ENCODE measurements around the gene TGM1.
"Not testable (repeated sequence)": the region's sequence is repeated elsewhere in the genome, so short reads cannot be mapped to it uniquely, and the experiment has no call there.

Gene TGM1

GRCh38 chr14:24252289-24253124 is 10.5 kb downstream of the TGM1 start:
- DNase-seq: no peak

GRCh38 chr14:24251880-24252288 is 11.1 kb downstream of the TGM1 start:
- DNase-seq: no peak

GRCh38 chr14:24250354-24250753 is 12.6 kb downstream of the TGM1 start:
- DNase-seq: no peak

GRCh38 chr14:24249230-24250021 is 13.6 kb downstream of the TGM1 start:
- DNase-seq: no peak

- no peak for DNase-seq
Measured at GRCh38 chr14:24247422-24247821, 15.6 kb downstream of the TGM1 start.

GRCh38 chr14:24246765-24247212 is 16.2 kb downstream of the TGM1 start:
- DNase-seq: no peak

- not testable (repeated sequence) for DNase-seq
Measured at GRCh38 chr14:24245350-24245749, 17.6 kb downstream of the TGM1 start.

GRCh38 chr14:24243336-24243836 is 19.6 kb downstream of the TGM1 start:
- DNase-seq: no peak

GRCh38 chr14:24241829-24242443 is 21.0 kb downstream of the TGM1 start:
- DNase-seq: no peak

- DNase-seq: no peak
Measured at GRCh38 chr14:24240110-24240918, 22.7 kb downstream of the TGM1 start.

GRCh38 chr14:24238527-24239037 is 24.4 kb downstream of the TGM1 start:
- DNase-seq: no peak

GRCh38 chr14:24238123-24238522 is 24.9 kb downstream of the TGM1 start:
- DNase-seq: no peak

- no peak for DNase-seq
Measured at GRCh38 chr14:24237463-24237955, 25.5 kb downstream of the TGM1 start.

GRCh38 chr14:24236689-24237462 is 26.1 kb downstream of the TGM1 start:
- no peak for DNase-seq

GRCh38 chr14:24235804-24236688 is 26.9 kb downstream of the TGM1 start:
- no peak for DNase-seq

- no peak for DNase-seq
Measured at GRCh38 chr14:24234095-24235005, 28.6 kb downstream of the TGM1 start.

GRCh38 chr14:24233538-24233866 is 29.5 kb downstream of the TGM1 start:
- DNase-seq: no peak

- DNase-seq: no peak
Measured at GRCh38 chr14:24232645-24233537, 30.1 kb downstream of the TGM1 start, which contains the start of gene GMPR2. Gene GMPR2 (plus strand): TSS chr14:24232929. CDS start chr14:24233254, 325 bp downstream.
